Measurements from ENCODE around the gene USP2. TPM values are rescaled to one million over a fixed set of nuclear protein-coding genes. Genes with fewer than 3 reads are reported as not detected.

USP2 gene
- total RNA-seq, 1 donor from 2014 or later, result 3.0 TPM

GRCh38 chr11:119423509-119424254 is 42.2 kb upstream of the USP2 start:
- H3K36me3 ChIP-seq, result no peaks in the 10 kb centered on the region
- TF ChIP-seq, protein P1, sequence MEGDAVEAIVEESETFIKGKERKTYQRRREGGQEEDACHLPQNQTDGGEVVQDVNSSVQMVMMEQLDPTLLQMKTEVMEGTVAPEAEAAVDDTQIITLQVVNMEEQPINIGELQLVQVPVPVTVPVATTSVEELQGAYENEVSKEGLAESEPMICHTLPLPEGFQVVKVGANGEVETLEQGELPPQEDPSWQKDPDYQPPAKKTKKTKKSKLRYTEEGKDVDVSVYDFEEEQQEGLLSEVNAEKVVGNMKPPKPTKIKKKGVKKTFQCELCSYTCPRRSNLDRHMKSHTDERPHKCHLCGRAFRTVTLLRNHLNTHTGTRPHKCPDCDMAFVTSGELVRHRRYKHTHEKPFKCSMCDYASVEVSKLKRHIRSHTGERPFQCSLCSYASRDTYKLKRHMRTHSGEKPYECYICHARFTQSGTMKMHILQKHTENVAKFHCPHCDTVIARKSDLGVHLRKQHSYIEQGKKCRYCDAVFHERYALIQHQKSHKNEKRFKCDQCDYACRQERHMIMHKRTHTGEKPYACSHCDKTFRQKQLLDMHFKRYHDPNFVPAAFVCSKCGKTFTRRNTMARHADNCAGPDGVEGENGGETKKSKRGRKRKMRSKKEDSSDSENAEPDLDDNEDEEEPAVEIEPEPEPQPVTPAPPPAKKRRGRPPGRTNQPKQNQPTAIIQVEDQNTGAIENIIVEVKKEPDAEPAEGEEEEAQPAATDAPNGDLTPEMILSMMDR (IDR thresholded peaks at IDR 0.05), result no peak
- DNase-seq, result no peak
- no peak for ATAC-seq
- H3K4me1 ChIP-seq, result peaks cover 13% of the 10 kb centered on the region
- no peak overlapping the region for H3K27ac ChIP-seq
- intact Hi-C loops (cut with DNase I), result no loop called here
- H3K27me3 ChIP-seq, result peaks cover 49% of the 10 kb centered on the region
- H3K4me3 ChIP-seq, result no peak overlapping the region
- H3K9me3 ChIP-seq, result no peaks in the 10 kb centered on the region

GRCh38 chr11:119422809-119423508 is 41.5 kb upstream of the USP2 start, which contains the start of gene THY1:
Gene THY1, minus strand, starts transcription at chr11:119423172. Its CDS starts 2,267 bp downstream, at chr11:119420905.
- H3K9me3 ChIP-seq, result no peaks in the 10 kb centered on the region
- H3K27ac ChIP-seq, result no peak within 1 kb of the TSS
- ATAC-seq (no peak), DNase-seq (no peak)
- intact Hi-C loops (cut with DNase I), result no loop called here
- peaks cover 13% of the 10 kb centered on the region for H3K4me1 ChIP-seq
- no peaks in the 10 kb centered on the region for H3K36me3 ChIP-seq
- TF ChIP-seq, protein P1 (IDR thresholded peaks at IDR 0.05), result no peak
- peaks cover 49% of the 10 kb centered on the region for H3K27me3 ChIP-seq
- peak within 1 kb of the TSS; percentile 39 for H3K4me3 ChIP-seq

GRCh38 chr11:119421941-119422808 is 40.7 kb upstream of the USP2 start:
- peaks cover 49% of the 10 kb centered on the region for H3K27me3 ChIP-seq
- H3K4me1 ChIP-seq, result peaks cover 13% of the 10 kb centered on the region
- DNase-seq, result no peak
- no peaks in the 10 kb centered on the region for H3K36me3 ChIP-seq
- intact Hi-C loops (cut with DNase I), result no loop called here
- TF ChIP-seq, protein P1 (IDR thresholded peaks at IDR 0.05), result no peak
- peak overlapping the region; percentile 39 for H3K4me3 ChIP-seq
- H3K27ac ChIP-seq, result no peak overlapping the region
- no peak for ATAC-seq
- no peaks in the 10 kb centered on the region for H3K9me3 ChIP-seq

DNA sequence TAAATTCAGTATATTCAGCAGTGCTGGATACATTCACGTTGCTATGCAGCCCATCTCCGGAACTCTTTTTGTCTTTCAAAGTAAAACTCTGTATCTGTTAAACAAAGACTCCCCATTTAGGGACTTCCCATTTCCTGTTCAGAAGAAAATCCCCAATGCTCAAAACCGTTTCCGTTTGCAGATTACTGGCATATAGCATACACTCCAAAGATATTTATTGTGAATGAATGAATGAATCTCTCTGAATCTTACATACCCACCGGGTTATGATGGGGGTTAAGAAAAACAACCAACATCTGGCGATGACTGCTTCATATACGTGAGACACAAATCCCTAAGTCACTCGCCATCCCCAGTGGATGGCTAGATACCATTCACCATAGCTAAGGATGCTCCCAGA is 39.9 kb upstream of the USP2 start:
- Histone ChIP-seq H3K36me3 (no peaks in the 10 kb centered on the region), H3K27me3 (peaks cover 49% of the 10 kb centered on the region), H3K4me3 (peak overlapping the region; percentile 39), H3K9me3 (no peaks in the 10 kb centered on the region), H3K4me1 (peaks cover 13% of the 10 kb centered on the region), H3K27ac (no peak overlapping the region)
- TF ChIP-seq, protein P1 (IDR thresholded peaks at IDR 0.05), result no peak
- intact Hi-C loops (cut with DNase I), result no loop called here
- DNase-seq (no peak), ATAC-seq (no peak)

- Histone ChIP-seq H3K9me3 (no peaks in the 10 kb centered on the region), H3K36me3 (no peaks in the 10 kb centered on the region), H3K27ac (no peak overlapping the region), H3K27me3 (peaks cover 43% of the 10 kb centered on the region), H3K4me3 (no peak overlapping the region), H3K4me1 (peaks cover 13% of the 10 kb centered on the region)
- DNase-seq, result no peak
- TF ChIP-seq, protein P1 (IDR thresholded peaks at IDR 0.05), result no peak
- ATAC-seq, result no peak
- intact Hi-C loops (cut with DNase I), result no loop called here
Observed at GRCh38 chr11:119420631-119421030, 39.1 kb upstream of the USP2 start.
